Activated naive CD4-positive, alpha-beta T cell treated with anti-CD3 and anti-CD28 coated beads, Interleukin-2, amount 10 ng/mL, durations not matched to agents 7 days and 5 days (primary cell): Measurements from ENCODE around the gene DLX4.

Experiments
- CTCF ChIA-PET: fragments of 350-600 bp; sonication (Branson Sonifier 250); formaldehyde crosslinking; loops from one replicate; lab custom pipeline; 2021; ENCODE audit warnings: antibody characterized with exemption; lab: Charles Lee
- DNase-seq: peaks from one replicate; pipeline ENCODE4 v3.0.0-alpha.2; 2020
- H3K27ac Mint-ChIP-seq: one replicate; pipeline ENCODE4 v1.8.0; 2021; ENCODE audit warnings: mild to moderate bottlenecking, moderate library complexity, mixed read lengths
- H3K27me3 Mint-ChIP-seq: one replicate; pipeline ENCODE4 v1.8.0; 2021; ENCODE audit warnings: mild to moderate bottlenecking, mixed read lengths
- H3K36me3 Mint-ChIP-seq: one replicate; pipeline ENCODE4 v1.8.0; 2021; ENCODE audit warnings: mixed read lengths
- H3K4me1 Mint-ChIP-seq: one replicate; pipeline ENCODE4 v1.8.0; 2021; ENCODE audit warnings: mixed read lengths
- H3K4me3 Mint-ChIP-seq: one replicate; pipeline ENCODE4 v1.8.0; 2021; ENCODE audit warnings: mild to moderate bottlenecking, moderate library complexity, mixed read lengths
- H3K9me3 Mint-ChIP-seq: one replicate; pipeline ENCODE4 v1.8.0; 2021; ENCODE audit warnings: mixed read lengths

The DLX4 gene

DNA sequence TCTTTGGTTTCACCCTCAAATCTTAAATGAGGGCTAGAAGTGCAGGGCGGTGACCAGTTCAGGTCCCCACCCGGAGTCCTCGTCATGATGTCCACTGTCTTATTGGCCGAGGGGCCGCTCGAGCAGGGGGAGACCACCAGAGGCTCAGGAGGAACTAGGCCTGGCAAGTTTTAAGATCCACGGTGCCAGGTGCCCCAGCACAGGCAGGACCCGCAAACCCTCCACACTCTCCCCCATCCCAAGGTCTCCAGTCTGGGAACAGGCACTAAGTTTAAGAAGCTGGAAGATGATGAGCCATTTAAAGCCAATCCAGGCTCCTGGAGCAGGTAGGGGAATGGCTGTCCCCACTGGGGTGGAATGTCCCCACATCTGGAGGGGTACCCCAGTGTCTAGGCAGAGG, 21.9 kb downstream of the DLX4 start:
- H3K4me1 Mint-ChIP-seq = peaks cover 24% of the 10 kb centered on the region
- H3K4me3 Mint-ChIP-seq = no peak overlapping the region
- DNase-seq = no peak
- no peaks in the 10 kb centered on the region for H3K9me3 Mint-ChIP-seq
- H3K27ac Mint-ChIP-seq = no peak overlapping the region
- peaks cover 100% of the 10 kb centered on the region for H3K27me3 Mint-ChIP-seq
- CTCF ChIA-PET = interaction anchor here (1.2 to 1.8 kb wide), 3 partner anchors 34 to 111 kb away, joined by 3 to 4 read pairs (median 4); no protein-coding TSS in a partner anchor
- H3K36me3 Mint-ChIP-seq = peaks cover 6% of the 10 kb centered on the region

- H3K27me3 Mint-ChIP-seq = peaks cover 100% of the 10 kb centered on the region
- DNase-seq = no peak
- no peaks in the 10 kb centered on the region for H3K9me3 Mint-ChIP-seq
- H3K4me1 Mint-ChIP-seq = peaks cover 28% of the 10 kb centered on the region
- H3K27ac Mint-ChIP-seq = no peak overlapping the region
- no peak overlapping the region for H3K4me3 Mint-ChIP-seq
- H3K36me3 Mint-ChIP-seq = peaks cover 6% of the 10 kb centered on the region
- CTCF ChIA-PET = no interaction called here
These were observed 22.4 kb downstream of the DLX4 start for GRCh38 chr17:49991409-49991808.

DNA sequence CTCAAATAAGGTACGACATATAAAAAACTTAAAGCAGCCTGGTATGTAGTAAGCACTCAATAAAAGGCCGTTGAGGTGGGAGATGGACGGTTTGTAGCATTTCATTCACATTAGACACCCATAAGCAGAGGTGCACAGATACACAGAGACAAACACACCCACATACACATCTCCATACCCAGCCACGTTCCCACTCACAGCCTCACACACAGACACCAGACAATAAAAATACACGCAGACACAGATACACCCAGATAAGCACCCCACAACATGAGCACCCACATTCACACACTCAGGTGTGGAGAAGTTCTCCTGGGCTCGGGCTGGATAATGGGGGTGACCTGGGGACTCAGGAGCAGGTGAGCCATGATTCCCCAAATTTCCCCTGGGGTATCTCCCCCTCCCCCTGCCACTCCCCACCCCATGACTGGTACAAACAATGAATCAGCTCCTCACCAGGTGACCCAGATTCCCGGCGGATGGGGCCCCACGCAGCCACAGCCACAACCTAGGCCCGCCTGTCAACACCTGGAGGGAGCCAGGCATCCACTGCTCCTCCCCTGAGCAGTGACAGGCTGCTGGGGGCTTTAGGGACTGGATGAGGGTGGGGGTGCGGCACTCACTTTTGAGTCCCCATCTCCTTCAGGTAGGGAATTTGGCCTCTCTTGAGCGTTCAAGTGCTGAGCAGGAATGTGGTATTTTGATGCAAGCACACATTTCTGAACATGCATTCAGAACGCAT, 23.4 kb downstream of the DLX4 start:
- peak overlapping the region; percentile 49 for H3K4me3 Mint-ChIP-seq
- peaks cover 100% of the 10 kb centered on the region for H3K27me3 Mint-ChIP-seq
- no peak for DNase-seq
- no peaks in the 10 kb centered on the region for H3K9me3 Mint-ChIP-seq
- peaks cover 34% of the 10 kb centered on the region for H3K4me1 Mint-ChIP-seq
- no peak overlapping the region for H3K27ac Mint-ChIP-seq
- H3K36me3 Mint-ChIP-seq = peaks cover 6% of the 10 kb centered on the region
- CTCF ChIA-PET = no interaction called here

DNA sequence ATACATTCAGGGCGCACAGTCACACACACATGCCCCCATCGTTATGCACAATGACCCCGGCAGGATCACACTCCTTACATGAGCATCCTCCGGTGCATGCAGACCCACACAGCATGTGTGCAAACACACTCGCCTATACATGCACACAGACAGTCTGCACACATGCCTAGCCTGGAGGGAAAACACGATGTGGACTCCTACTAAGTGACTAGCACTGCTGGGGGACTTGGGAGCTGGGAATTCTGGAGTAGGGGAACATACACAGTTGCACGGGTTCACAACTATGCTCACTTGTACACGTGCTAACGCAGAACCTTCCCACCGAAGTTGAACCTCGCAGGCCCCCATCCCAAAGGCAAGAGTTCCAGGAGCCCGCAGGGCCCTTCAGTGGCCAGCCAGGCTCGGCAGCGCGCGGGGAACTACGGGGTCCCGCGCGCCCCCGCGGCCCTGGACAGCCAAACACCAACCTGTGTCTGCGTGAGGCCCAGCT, 24.0 kb downstream of the DLX4 start:
- Mint-ChIP-seq H3K27ac (no peak overlapping the region), H3K27me3 (peaks cover 100% of the 10 kb centered on the region), H3K36me3 (peaks cover 6% of the 10 kb centered on the region), H3K4me3 (peak overlapping the region; percentile 49), H3K4me1 (peaks cover 34% of the 10 kb centered on the region), H3K9me3 (no peaks in the 10 kb centered on the region)
- no peak for DNase-seq
- CTCF ChIA-PET = interaction anchor here (0.8 to 1.5 kb wide), 2 partner anchors 40 to 76 kb away, joined by 3 to 6 read pairs; no protein-coding TSS in a partner anchor

DNA sequence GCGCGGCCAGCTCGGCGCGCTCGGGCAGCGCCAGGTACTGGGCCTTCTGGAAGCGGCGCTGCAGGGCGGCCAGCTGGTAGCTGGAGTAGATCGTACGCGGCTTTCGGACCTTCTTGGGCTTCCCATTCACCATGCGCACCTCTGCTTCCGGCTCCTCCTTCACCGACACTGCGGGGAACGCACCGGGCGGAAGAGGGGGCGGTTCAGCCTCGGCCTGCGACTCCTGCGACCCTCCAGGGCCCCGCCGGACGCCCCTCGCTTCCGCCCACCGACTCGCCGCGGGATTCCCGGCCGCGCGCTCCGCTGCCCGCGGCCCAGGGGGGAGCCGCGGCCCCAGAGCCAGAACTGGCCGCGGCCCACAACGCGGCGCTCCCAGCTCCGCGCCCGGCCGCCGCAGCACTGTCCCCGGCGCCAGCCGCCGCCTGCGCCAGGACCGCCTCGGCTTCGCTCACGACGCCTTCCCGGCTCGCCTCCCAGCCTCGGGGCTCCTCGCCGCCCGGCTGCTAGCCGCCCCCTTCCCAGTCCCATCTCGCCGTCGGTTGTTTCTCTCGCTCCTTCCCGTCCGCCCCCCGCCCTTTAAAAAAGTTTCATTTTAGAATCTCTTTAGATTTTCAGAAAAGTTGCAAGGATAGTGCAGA, 24.6 kb downstream of the DLX4 start:
- Mint-ChIP-seq H3K27ac (no peak overlapping the region), H3K36me3 (peaks cover 6% of the 10 kb centered on the region), H3K27me3 (peaks cover 100% of the 10 kb centered on the region), H3K4me1 (peaks cover 34% of the 10 kb centered on the region), H3K4me3 (peak overlapping the region; percentile 72), H3K9me3 (no peaks in the 10 kb centered on the region)
- CTCF ChIA-PET = interaction anchor here (0.8 to 5.0 kb wide), 3 partner anchors 37 to 76 kb away, joined by 3 to 32 read pairs (median 6); no protein-coding TSS in a partner anchor
- DNase-seq = peak; percentile 58

DNA sequence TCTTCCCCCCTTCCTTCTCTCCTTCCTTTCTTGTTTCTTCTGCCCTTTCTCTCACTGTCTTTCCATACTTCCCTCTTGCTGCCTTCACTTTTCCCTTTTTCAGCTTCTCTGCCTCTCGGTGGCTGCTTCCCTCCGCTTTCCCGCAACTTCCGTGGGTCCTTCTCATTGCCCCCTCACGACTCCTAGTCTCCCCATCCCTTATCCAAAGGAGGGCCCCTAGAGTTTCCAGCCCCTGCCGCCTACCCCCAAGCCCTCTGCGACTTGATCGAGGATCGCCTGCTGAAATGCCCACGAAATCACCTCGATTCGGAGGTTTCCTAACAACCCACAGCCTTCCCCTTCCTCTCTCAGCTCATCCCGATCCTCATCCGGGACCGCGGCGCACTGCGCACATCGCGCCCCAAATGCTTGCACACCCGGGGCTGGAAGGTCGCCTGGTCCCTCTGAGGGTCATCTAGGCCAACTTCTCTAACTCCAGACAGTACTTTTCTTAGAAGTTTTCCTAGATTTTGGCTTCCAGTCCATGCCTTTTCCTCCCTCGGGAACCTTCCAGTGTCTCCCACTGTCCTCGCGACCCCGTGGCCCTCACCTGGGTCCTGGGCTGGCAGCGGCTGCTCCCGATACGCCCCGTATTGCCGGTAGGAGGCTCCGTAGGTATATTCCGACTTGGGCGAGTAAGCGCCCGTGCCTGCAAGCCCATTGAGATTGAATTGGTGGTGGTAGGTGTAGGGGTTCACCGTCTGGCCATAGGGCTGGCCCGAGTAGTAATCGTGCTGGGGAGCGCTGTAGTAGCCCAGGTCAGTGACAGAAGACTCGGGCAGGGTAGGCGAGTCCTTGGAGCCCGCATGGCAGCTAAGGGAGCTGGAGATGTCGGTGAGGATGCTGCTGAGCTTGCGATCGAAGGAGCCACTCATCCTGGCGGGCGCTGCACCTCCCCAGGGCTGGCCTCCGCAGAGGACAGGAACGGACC, 25.4 kb downstream of the DLX4 start:
- CTCF ChIA-PET = interaction anchor here (0.5 to 6.6 kb wide), 8 partner anchors 13 to 139 kb away, joined by 3 to 118 read pairs (median 4); no protein-coding TSS in a partner anchor
- Mint-ChIP-seq H3K27me3 (peaks cover 100% of the 10 kb centered on the region), H3K36me3 (peaks cover 6% of the 10 kb centered on the region), H3K4me3 (peak overlapping the region; percentile 72), H3K9me3 (no peaks in the 10 kb centered on the region), H3K4me1 (peaks cover 34% of the 10 kb centered on the region), H3K27ac (peak overlapping the region; percentile 15)
- no peak for DNase-seq

DNA sequence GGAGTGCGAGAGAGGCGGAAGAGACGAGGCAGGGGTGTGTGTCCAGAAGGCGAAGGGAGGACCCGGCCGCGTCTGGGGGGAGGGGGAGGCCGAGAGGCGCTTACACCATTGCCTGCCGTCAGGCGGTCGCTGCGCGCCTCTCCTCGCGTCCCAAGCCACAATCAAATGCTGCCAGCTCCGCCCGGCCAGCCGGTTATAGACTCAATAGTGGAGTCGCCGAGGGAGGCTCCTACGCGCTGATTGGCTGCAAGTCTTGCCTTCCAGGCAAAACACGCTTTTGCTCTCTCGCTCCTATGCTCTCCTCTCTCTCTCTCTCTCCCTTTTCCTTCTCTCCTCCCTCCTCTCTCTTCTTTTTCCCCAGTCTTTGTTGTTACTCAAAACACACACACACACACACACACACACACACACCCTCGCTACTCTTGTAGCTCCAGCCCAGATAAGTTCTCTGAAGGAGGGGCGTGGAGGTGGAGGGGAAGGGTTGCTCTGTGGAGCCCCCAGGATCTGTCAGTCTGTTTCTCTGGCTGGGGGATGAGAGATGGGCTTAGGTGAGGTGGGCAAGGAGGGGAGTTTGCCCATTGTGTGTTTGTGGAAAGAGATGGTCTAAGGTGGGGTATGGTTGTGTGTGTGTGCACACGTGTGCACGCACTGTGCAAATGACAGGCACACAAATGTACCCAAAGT, 26.2 kb downstream of the DLX4 start, which contains the start of gene DLX3:
Gene DLX3, minus strand, starts transcription at position 170 of the 684 bp plus-strand sequence. CDS start 226 bp downstream, outside the sequence.
- peak within 1 kb of the TSS; percentile 72 for H3K4me3 Mint-ChIP-seq
- peaks cover 98% of the 10 kb centered on the region for H3K27me3 Mint-ChIP-seq
- no peaks in the 10 kb centered on the region for H3K9me3 Mint-ChIP-seq
- no peak for DNase-seq
- peak within 1 kb of the TSS; percentile 15 for H3K27ac Mint-ChIP-seq
- peaks cover 32% of the 10 kb centered on the region for H3K4me1 Mint-ChIP-seq
- CTCF ChIA-PET = interaction anchor here (0.6 to 6.6 kb wide), 8 partner anchors 16 to 140 kb away, joined by 3 to 118 read pairs (median 12); no protein-coding TSS in a partner anchor
- H3K36me3 Mint-ChIP-seq = peaks cover 6% of the 10 kb centered on the region

- H3K27me3 Mint-ChIP-seq = peaks cover 97% of the 10 kb centered on the region
- no peak overlapping the region for H3K4me3 Mint-ChIP-seq
- H3K9me3 Mint-ChIP-seq = no peaks in the 10 kb centered on the region
- DNase-seq = no peak
- peaks cover 6% of the 10 kb centered on the region for H3K36me3 Mint-ChIP-seq
- peaks cover 32% of the 10 kb centered on the region for H3K4me1 Mint-ChIP-seq
- H3K27ac Mint-ChIP-seq = no peak overlapping the region
- CTCF ChIA-PET = interaction anchor here (0.7 to 6.6 kb wide), 35 partner anchors 9 to 439 kb away, joined by 3 to 118 read pairs (median 6); partner anchors contain the start of gene TAC4
These were observed 27.1 kb downstream of the DLX4 start for GRCh38 chr17:49996121-49996494.

- Mint-ChIP-seq H3K4me3 (no peak overlapping the region), H3K9me3 (no peaks in the 10 kb centered on the region), H3K36me3 (peaks cover 6% of the 10 kb centered on the region), H3K27ac (peak overlapping the region; percentile 22), H3K27me3 (peaks cover 97% of the 10 kb centered on the region), H3K4me1 (peaks cover 32% of the 10 kb centered on the region)
- peak; percentile 73 for DNase-seq
- CTCF ChIA-PET = interaction anchor here (0.7 to 6.6 kb wide), 47 partner anchors 7 to 439 kb away, joined by 3 to 118 read pairs (median 6); partner anchors contain the start of gene TAC4
These were observed 27.7 kb downstream of the DLX4 start for GRCh38 chr17:49996495-49997300.

- Mint-ChIP-seq H3K9me3 (no peaks in the 10 kb centered on the region), H3K4me3 (no peak overlapping the region), H3K4me1 (peaks cover 31% of the 10 kb centered on the region), H3K27ac (no peak overlapping the region), H3K36me3 (peaks cover 6% of the 10 kb centered on the region), H3K27me3 (peaks cover 97% of the 10 kb centered on the region)
- CTCF ChIA-PET = interaction anchor here (0.8 to 6.6 kb wide), 44 partner anchors 8 to 441 kb away, joined by 3 to 118 read pairs (median 6); partner anchors contain the start of gene TAC4
- DNase-seq = no peak
These were observed 28.3 kb downstream of the DLX4 start for GRCh38 chr17:49997301-49997650.

DNA sequence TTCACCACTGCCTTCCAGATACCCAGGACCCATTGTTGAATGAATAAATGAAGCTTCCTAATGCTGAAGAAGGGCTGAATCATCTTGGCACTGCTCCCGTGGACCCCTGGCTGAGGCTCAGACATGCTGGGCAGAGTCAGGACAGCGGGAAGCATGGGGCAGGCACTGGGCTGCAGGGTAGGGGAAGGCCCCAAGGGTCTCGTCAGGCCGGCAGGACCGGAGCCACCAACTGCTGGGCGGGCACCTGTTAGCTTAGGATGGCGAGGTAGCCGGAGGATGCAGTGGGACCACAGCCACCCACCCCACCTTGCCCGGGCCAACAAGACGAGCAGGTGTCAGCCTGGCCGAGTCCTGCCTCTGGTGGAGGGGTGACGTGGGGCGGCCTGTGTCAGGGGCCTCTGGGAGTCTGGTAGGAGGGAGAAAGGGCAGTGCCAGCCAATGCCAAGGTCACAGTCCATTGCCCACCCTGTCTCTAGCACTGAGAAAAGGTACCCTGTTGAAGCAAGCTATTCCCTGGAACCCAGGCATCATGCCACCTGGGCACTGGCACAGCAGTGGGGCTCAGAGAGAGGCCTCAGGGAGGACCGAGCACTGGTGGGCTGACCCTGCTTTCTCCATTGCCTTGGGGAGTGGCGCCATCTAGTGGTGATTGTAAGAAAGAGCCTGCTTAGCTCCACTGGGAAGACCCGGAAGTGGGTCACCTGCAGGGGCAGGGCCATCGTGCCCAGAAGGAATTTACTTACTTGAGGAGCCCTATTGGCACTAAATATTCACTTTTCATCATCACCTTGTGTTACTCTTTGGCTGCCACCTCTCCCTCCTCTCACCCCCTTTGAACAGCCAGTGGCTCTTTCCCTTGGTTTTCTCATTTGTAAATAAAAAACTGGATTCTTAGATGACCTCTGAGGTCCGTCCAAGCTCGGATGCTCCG, 29.0 kb downstream of the DLX4 start:
- CTCF ChIA-PET = interaction anchor here (0.5 to 6.6 kb wide), 57 partner anchors 9 to 442 kb away, joined by 3 to 118 read pairs (median 5); partner anchors contain the start of gene TAC4
- DNase-seq = peak; percentile 90
- H3K36me3 Mint-ChIP-seq = peaks cover 6% of the 10 kb centered on the region
- H3K27me3 Mint-ChIP-seq = peaks cover 96% of the 10 kb centered on the region
- no peak overlapping the region for H3K4me3 Mint-ChIP-seq
- peaks cover 27% of the 10 kb centered on the region for H3K4me1 Mint-ChIP-seq
- H3K27ac Mint-ChIP-seq = no peak overlapping the region
- H3K9me3 Mint-ChIP-seq = no peaks in the 10 kb centered on the region
